ENCODE results near the gene C12orf43.

C12orf43 gene

GRCh38 chr12:120999191-121000120 lies 16.8 kb downstream of the C12orf43 start:
- Mint-ChIP-seq H3K27ac (no peak overlapping the region), H3K36me3 (peaks cover 11 to 22% of the 10 kb centered on the region in 2 donors), H3K9me3 (peaks cover 6% of the 10 kb centered on the region in 2 donors), H3K4me1 (no peaks in the 10 kb centered on the region), H3K27me3 (peaks cover 14 to 15% of the 10 kb centered on the region in 2 donors), H3K4me3 (no peak overlapping the region)
- DNase-seq (no peak), ATAC-seq (replicated peaks) (peak; percentile 31 to 46)

GRCh38 chr12:120998435-120998834 lies 17.9 kb downstream of the C12orf43 start:
- no peak overlapping the region for H3K27ac Mint-ChIP-seq
- no peaks in the 10 kb centered on the region for H3K4me1 Mint-ChIP-seq
- DNase-seq (no peak), ATAC-seq (replicated peaks) (no peak)
- H3K36me3 Mint-ChIP-seq = peaks cover 6 to 14% of the 10 kb centered on the region in 2 donors
- peaks cover 6% of the 10 kb centered on the region in 2 donors for H3K9me3 Mint-ChIP-seq
- peaks cover 16 to 17% of the 10 kb centered on the region in 2 donors for H3K27me3 Mint-ChIP-seq
- no peak overlapping the region for H3K4me3 Mint-ChIP-seq

- peaks cover 16 to 23% of the 10 kb centered on the region in 2 donors for H3K27me3 Mint-ChIP-seq
- no peak overlapping the region for H3K27ac Mint-ChIP-seq
- H3K36me3 Mint-ChIP-seq = peaks cover 6 to 8% of the 10 kb centered on the region in 2 donors
- H3K9me3 Mint-ChIP-seq = peaks cover 6% of the 10 kb centered on the region in 2 donors
- DNase-seq (no peak), ATAC-seq (replicated peaks) (no peak)
- H3K4me1 Mint-ChIP-seq = no peaks in the 10 kb centered on the region
- no peak overlapping the region for H3K4me3 Mint-ChIP-seq
Measured at GRCh38 chr12:120997448-120997847, 18.8 kb downstream of the C12orf43 start.

DNA sequence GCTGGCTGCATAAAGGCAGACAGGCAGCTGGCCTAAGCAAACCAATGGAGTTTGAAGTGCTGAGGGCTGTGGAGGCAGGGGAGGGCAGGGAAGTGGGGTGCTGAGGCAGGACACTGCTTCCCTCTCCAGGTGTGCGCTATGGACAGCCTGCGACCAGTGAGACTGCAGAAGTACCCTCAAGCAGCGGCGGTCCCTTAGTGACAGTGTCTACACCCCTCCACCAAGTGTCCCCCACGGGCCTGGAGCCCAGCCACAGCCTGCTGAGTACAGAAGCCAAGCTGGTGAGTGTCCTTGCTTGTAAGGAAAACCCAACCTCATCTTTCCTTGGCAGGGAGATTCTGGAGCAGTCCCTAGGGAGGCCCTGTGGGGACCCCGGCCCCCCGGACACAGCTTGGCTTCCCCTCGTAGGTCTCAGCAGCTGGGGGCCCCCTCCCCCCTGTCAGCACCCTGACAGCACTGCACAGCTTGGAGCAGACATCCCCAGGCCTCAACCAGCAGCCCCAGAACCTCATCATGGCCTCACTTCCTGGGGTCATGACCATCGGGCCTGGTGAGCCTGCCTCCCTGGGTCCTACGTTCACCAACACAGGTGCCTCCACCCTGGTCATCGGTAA lies 20.0 kb downstream of the C12orf43 start:
- Mint-ChIP-seq H3K4me3 (no peak overlapping the region), H3K9me3 (peaks cover 6% of the 10 kb centered on the region in 2 donors), H3K27me3 (peaks cover 16 to 23% of the 10 kb centered on the region in 2 donors), H3K27ac (no peak overlapping the region), H3K4me1 (no peaks in the 10 kb centered on the region), H3K36me3 (peaks cover 0 to 2% of the 10 kb centered on the region in 2 donors)
- DNase-seq (no peak), ATAC-seq (replicated peaks) (no peak)

- ATAC-seq (replicated peaks) = no peak
- Mint-ChIP-seq H3K9me3 (peaks cover 6% of the 10 kb centered on the region in 2 donors), H3K36me3 (no peaks in the 10 kb centered on the region), H3K4me3 (no peak overlapping the region), H3K27me3 (peaks cover 16 to 30% of the 10 kb centered on the region in 2 donors), H3K4me1 (no peaks in the 10 kb centered on the region), H3K27ac (no peak overlapping the region)
- no peak for DNase-seq
Measured at GRCh38 chr12:120994589-120995337, 21.5 kb downstream of the C12orf43 start.

- Mint-ChIP-seq H3K36me3 (no peaks in the 10 kb centered on the region), H3K27me3 (peaks cover 16 to 30% of the 10 kb centered on the region in 2 donors), H3K4me1 (no peaks in the 10 kb centered on the region), H3K4me3 (no peak overlapping the region), H3K9me3 (peaks cover 6% of the 10 kb centered on the region in 2 donors), H3K27ac (no peak overlapping the region)
- ATAC-seq (replicated peaks) (no peak), DNase-seq (no peak)
Measured at GRCh38 chr12:120994059-120994458, 22.2 kb downstream of the C12orf43 start.

GRCh38 chr12:120993496-120993895 lies 22.8 kb downstream of the C12orf43 start:
- peaks cover 0 to under 1% of the 10 kb centered on the region in 2 donors for H3K36me3 Mint-ChIP-seq
- no peak overlapping the region for H3K27ac Mint-ChIP-seq
- no peak overlapping the region for H3K4me3 Mint-ChIP-seq
- DNase-seq (no peak), ATAC-seq (replicated peaks) (no peak)
- peaks cover 6% of the 10 kb centered on the region in 2 donors for H3K9me3 Mint-ChIP-seq
- H3K4me1 Mint-ChIP-seq = no peaks in the 10 kb centered on the region
- H3K27me3 Mint-ChIP-seq = peaks cover 16 to 34% of the 10 kb centered on the region in 2 donors

DNA sequence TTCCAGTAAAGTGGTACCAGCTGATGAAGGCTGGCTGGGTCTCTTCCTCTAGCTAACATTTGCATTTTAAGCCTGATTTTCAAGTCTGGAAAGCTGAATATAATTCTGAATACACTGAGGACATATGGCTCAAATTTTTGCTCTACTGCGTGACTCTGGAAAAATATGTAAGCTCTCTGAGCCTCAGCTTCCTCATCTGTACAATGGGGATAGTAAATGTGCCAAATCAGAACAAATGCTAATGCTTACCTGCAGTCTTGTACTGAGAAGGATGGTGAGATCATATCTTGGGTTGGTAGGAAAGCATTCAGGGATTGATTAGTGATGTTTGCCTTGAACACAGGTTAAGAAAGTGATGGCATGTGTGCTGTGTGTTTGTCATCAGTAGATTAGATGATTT lies 23.3 kb downstream of the C12orf43 start:
- Mint-ChIP-seq H3K36me3 (peaks cover 0 to 3% of the 10 kb centered on the region in 2 donors), H3K27ac (no peak overlapping the region), H3K4me3 (no peak overlapping the region), H3K27me3 (peaks cover 20 to 39% of the 10 kb centered on the region in 2 donors), H3K9me3 (peaks cover 10 to 11% of the 10 kb centered on the region in 2 donors), H3K4me1 (no peaks in the 10 kb centered on the region)
- DNase-seq (no peak), ATAC-seq (replicated peaks) (no peak)

DNA sequence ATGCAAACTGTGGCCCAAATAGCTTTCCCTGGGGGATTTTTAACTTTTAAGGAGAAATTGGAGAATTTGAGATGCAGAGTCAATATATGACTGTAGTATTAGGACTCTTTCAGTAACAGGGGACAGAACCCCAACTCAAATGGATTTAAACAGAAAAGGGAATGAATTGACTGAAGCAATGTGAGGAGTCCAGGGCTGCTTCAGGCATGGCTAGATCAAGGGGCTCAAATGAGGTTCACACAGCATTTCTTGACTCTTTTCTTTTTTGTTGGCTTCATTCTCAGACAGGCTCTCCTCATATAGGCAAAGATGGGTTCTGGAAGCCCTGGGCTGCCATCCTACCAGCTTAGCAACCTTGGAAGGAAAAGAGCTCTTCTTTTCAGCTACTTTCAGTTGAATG lies 24.3 kb downstream of the C12orf43 start:
- peaks cover 20 to 39% of the 10 kb centered on the region in 2 donors for H3K27me3 Mint-ChIP-seq
- H3K4me1 Mint-ChIP-seq = no peaks in the 10 kb centered on the region
- ATAC-seq (replicated peaks) = no peak
- peaks cover 10 to 11% of the 10 kb centered on the region in 2 donors for H3K9me3 Mint-ChIP-seq
- H3K36me3 Mint-ChIP-seq = peaks cover 0 to 3% of the 10 kb centered on the region in 2 donors
- no peak overlapping the region for H3K4me3 Mint-ChIP-seq
- H3K27ac Mint-ChIP-seq = no peak overlapping the region
- no peak for DNase-seq

DNA sequence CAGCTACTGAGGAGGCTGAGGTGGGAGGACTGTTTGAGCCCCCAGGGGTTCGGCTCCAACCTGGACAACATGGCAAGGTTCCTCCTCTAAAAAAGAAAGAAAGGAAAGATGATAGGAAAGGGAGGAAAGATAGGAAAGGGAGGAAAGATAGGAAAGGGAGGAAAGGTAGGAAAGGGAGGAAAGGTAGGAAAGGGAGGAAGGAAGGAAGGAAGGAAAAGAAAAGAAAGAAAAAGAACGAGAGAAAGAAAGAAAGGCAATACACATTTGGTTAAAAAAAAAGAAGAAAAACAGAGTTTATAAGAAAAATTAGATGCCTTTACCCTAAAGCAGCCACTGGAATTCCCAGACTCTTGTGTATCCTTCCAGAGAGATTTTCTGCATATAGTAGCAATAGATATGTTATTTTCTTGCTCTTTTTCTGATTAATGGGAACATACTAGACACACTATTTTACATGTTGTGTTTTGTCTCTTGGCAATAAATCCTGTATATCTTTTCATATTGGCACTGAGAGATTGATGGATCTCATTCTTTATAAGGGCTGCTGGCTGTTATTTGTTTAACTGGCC lies 25.7 kb downstream of the C12orf43 start:
- Mint-ChIP-seq H3K4me1 (no peaks in the 10 kb centered on the region), H3K27me3 (peaks cover 17 to 35% of the 10 kb centered on the region in 2 donors), H3K36me3 (peaks cover 0 to 3% of the 10 kb centered on the region in 2 donors), H3K27ac (no peak overlapping the region), H3K4me3 (no peak overlapping the region), H3K9me3 (peaks cover 10 to 11% of the 10 kb centered on the region in 2 donors)
- DNase-seq (no peak), ATAC-seq (replicated peaks) (no peak)

DNA sequence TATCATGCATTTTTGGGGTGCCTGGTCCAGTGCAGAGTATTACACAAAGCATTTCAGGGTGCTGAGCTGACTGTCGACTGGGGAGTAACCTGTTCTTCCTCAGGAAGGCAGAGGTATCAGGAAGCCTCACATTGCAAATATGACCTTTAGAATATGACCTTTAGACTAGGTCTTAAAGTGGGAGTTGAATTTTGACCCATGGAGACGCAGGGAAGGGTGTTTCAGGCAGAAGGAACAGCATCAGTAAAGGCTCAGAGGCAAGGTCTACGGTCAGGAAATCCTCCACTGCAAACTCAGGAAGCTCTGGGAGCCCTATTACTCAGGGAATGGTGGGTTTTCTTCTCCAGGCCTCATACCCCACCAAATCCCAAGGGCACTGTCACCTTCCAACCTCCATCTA lies 26.6 kb downstream of the C12orf43 start:
- H3K9me3 Mint-ChIP-seq = peaks cover 3 to 4% of the 10 kb centered on the region in 2 donors
- DNase-seq (no peak), ATAC-seq (replicated peaks) (no peak)
- H3K4me1 Mint-ChIP-seq = no peaks in the 10 kb centered on the region
- H3K27ac Mint-ChIP-seq = no peak overlapping the region
- H3K4me3 Mint-ChIP-seq = no peak overlapping the region
- peaks cover 8 to 26% of the 10 kb centered on the region in 2 donors for H3K27me3 Mint-ChIP-seq
- H3K36me3 Mint-ChIP-seq = peaks cover 0 to 3% of the 10 kb centered on the region in 2 donors

- peaks cover 0 to 3% of the 10 kb centered on the region in 2 donors for H3K36me3 Mint-ChIP-seq
- DNase-seq = no peak
- H3K4me1 Mint-ChIP-seq = no peaks in the 10 kb centered on the region
- peaks cover 3 to 4% of the 10 kb centered on the region in 2 donors for H3K9me3 Mint-ChIP-seq
- H3K4me3 Mint-ChIP-seq = no peak overlapping the region
- peaks cover 4 to 22% of the 10 kb centered on the region in 2 donors for H3K27me3 Mint-ChIP-seq
- no peak overlapping the region for H3K27ac Mint-ChIP-seq
- ATAC-seq (replicated peaks) = no peak
Measured at GRCh38 chr12:120988658-120989057, 27.6 kb downstream of the C12orf43 start.

- DNase-seq (no peak), ATAC-seq (replicated peaks) (no peak)
- Mint-ChIP-seq H3K4me3 (no peak overlapping the region), H3K36me3 (peaks cover 0 to 3% of the 10 kb centered on the region in 2 donors), H3K4me1 (no peaks in the 10 kb centered on the region), H3K9me3 (peaks cover 3 to 4% of the 10 kb centered on the region in 2 donors), H3K27ac (no peak overlapping the region), H3K27me3 (peaks cover 4 to 19% of the 10 kb centered on the region in 2 donors)
Measured at GRCh38 chr12:120988234-120988633, 28.1 kb downstream of the C12orf43 start.
